HEK293T (cell line): ENCODE results near the gene OR10W1.

ENCODE experiments used
- CTCF ChIA-PET: fragments of 350-600 bp; formaldehyde crosslinking; extraction: SDS; loops from one replicate; lab custom pipeline; 2021; ENCODE audit warnings: antibody characterized with exemption, inconsistent platforms; lab: Yijun Ruan, JAX
- POLR2A ChIA-PET: fragments of 350-600 bp; formaldehyde crosslinking; extraction: SDS; loops from one replicate; lab custom pipeline; 2020; ENCODE audit warnings: antibody characterized with exemption, inconsistent platforms; lab: Yijun Ruan, JAX
- DNase-seq: peaks from one replicate; pipeline ENCODE4 v3.0.0; 2012; ENCODE audit warnings: mixed read lengths; ENCODE audit errors: extremely low spot score
- ARNT ChIP-seq: fragments of 450-650 bp; IDR thresholded peaks from 2 replicates; pipeline ENCODE4 v1.6.1; 2017; ENCODE audit warnings: mild to moderate bottlenecking
- BHLHE40 ChIP-seq: fragments of 450-650 bp; IDR thresholded peaks from 2 replicates; pipeline ENCODE4 v1.6.1; 2016; ENCODE audit warnings: mild to moderate bottlenecking, moderate library complexity, borderline replicate concordance
- CTBP1 ChIP-seq: fragments of 450-650 bp; IDR thresholded peaks from 2 replicates; pipeline ENCODE4 v1.6.1; 2016; ENCODE audit warnings: borderline replicate concordance
- ELF4 ChIP-seq: fragments of 450-650 bp; IDR thresholded peaks from 2 replicates; pipeline ENCODE4 v1.6.1; 2017; ENCODE audit warnings: antibody characterized with exemption
- FOXA1 ChIP-seq: fragments of 450-650 bp; IDR thresholded peaks from 2 replicates; pipeline ENCODE4 v1.6.1; 2016; ENCODE audit warnings: mild to moderate bottlenecking
- FOXK2 ChIP-seq: fragments of 450-650 bp; IDR thresholded peaks from 2 replicates; pipeline ENCODE4 v1.6.1; 2016; ENCODE audit warnings: mild to moderate bottlenecking
- FOXM1 ChIP-seq: fragments of 450-650 bp; IDR thresholded peaks from 2 replicates; pipeline ENCODE4 v1.6.1; 2017; ENCODE audit warnings: mild to moderate bottlenecking, borderline replicate concordance
- HDGF ChIP-seq: fragments of 450-650 bp; IDR thresholded peaks from 2 replicates; pipeline ENCODE4 v1.6.1; 2017; ENCODE audit warnings: antibody characterized with exemption, borderline replicate concordance
- L3MBTL2 ChIP-seq: fragments of 450-650 bp; conservative IDR thresholded peaks from 2 replicates; pipeline ENCODE4 v1.6.1; 2016; ENCODE audit warnings: mild to moderate bottlenecking
- LEF1 ChIP-seq: fragments of 450-650 bp; IDR thresholded peaks from 2 replicates; pipeline ENCODE4 v1.6.1; 2017; ENCODE audit warnings: mild to moderate bottlenecking, borderline replicate concordance
- NFRKB ChIP-seq: fragments of 450-650 bp; IDR thresholded peaks from 2 replicates; pipeline ENCODE4 v1.6.1; 2016; ENCODE audit warnings: mild to moderate bottlenecking, moderate library complexity
- SP1 ChIP-seq: fragments of 450-650 bp; IDR thresholded peaks from 2 replicates; pipeline ENCODE4 v1.6.1; 2017
- SUZ12 ChIP-seq: fragments of 450-650 bp; IDR thresholded peaks from 2 replicates; pipeline ENCODE4 v1.6.1; 2016; ENCODE audit warnings: mild to moderate bottlenecking
- TARDBP ChIP-seq: fragments of 450-650 bp; IDR thresholded peaks from 2 replicates; pipeline ENCODE4 v1.6.1; 2016
- ZNF384 ChIP-seq: fragments of 450-650 bp; IDR thresholded peaks from 2 replicates; pipeline ENCODE4 v1.6.1; 2016
- TF ChIP-seq, protein P1 (sequence below): fragments of 450-650 bp; IDR thresholded peaks from 2 replicates; pipeline ENCODE4 v1.6.1; 2016

OR10W1 gene

DNA sequence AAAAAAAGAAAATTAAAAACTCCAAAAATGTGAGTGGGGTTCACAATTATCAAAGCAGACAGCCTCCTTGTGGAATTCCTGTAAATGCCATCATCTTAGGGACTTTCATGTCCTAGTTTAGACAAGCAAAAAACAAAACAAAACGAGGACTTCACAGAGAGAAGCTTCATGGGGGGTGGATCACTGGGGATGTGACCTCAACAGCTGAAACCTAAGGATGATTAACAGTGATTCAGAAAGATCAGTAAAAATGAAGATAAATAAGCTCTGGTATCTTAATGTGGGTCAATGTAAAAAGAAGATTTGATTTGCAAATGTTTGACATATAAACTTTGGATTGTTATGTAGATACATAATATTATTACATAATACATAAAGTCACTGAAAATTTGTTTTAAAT is 8.1 kb upstream of the OR10W1 start:
- POLR2A ChIA-PET = no interaction called here
- CTCF ChIA-PET = no interaction called here
- no peak for TF ChIP-seq FOXM1
- TF ChIP-seq, protein P1, sequence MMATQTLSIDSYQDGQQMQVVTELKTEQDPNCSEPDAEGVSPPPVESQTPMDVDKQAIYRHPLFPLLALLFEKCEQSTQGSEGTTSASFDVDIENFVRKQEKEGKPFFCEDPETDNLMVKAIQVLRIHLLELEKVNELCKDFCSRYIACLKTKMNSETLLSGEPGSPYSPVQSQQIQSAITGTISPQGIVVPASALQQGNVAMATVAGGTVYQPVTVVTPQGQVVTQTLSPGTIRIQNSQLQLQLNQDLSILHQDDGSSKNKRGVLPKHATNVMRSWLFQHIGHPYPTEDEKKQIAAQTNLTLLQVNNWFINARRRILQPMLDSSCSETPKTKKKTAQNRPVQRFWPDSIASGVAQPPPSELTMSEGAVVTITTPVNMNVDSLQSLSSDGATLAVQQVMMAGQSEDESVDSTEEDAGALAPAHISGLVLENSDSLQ = no peak
- no peak for TF ChIP-seq SP1
- TF ChIP-seq CTBP1 = no peak
- TF ChIP-seq FOXA1 = no peak
- TF ChIP-seq ELF4 = no peak
- no peak for TF ChIP-seq SUZ12
- no peak for TF ChIP-seq BHLHE40
- TF ChIP-seq L3MBTL2 = no peak
- no peak for TF ChIP-seq FOXK2
- TF ChIP-seq ZNF384 = no peak
- TF ChIP-seq NFRKB = no peak
- no peak for TF ChIP-seq HDGF
- TF ChIP-seq LEF1 = no peak
- no peak for TF ChIP-seq ARNT
- TF ChIP-seq TARDBP = no peak
- DNase-seq = no peak

DNA sequence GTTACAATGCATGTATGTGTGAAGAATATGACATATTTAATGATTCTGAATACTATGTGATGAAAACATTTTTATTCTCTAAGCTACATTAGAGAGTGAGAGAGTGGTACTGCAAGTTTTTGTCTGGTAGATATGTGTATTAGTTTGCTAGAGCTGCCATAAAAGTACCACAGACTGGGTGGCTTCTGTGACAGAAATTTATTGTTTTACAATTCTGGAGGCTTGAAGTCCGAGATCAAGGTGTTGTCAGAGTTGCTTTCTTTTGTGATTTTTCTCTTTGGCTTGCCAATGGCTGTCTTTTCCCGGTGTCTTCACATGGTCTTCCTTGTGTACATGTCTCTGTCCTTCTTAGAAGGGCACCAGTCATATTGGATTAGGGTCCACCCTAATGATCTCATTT is 6.9 kb upstream of the OR10W1 start:
- CTCF ChIA-PET = no interaction called here
- POLR2A ChIA-PET = no interaction called here
- no peak for TF ChIP-seq TARDBP
- TF ChIP-seq FOXM1 = no peak
- TF ChIP-seq, protein P1 = no peak
- no peak for TF ChIP-seq CTBP1
- no peak for TF ChIP-seq L3MBTL2
- no peak for TF ChIP-seq FOXK2
- TF ChIP-seq ARNT = no peak
- no peak for DNase-seq

DNA sequence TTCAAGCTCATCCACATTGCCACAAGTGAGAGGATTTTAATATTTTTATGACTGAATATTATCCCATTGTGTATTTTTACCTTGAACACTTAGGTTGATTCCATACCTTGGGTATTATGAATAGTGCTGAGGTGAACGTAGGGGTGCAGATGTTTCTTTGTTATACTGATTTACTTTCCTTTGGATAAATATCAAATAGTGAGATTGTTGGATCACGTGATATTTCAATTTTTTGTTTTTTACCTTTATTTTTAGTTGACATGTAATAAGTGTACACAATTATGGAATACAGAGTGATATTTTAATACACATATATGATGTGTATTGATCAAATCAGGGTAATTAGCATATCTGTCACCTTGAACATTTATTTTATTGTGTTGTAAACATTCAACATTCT is 8.1 kb downstream of the OR10W1 start:
- TF ChIP-seq ELF4 (no peak), L3MBTL2 (no peak), HDGF (no peak), BHLHE40 (no peak)
- POLR2A ChIA-PET = no interaction called here
- DNase-seq = no peak
- CTCF ChIA-PET = no interaction called here

DNA sequence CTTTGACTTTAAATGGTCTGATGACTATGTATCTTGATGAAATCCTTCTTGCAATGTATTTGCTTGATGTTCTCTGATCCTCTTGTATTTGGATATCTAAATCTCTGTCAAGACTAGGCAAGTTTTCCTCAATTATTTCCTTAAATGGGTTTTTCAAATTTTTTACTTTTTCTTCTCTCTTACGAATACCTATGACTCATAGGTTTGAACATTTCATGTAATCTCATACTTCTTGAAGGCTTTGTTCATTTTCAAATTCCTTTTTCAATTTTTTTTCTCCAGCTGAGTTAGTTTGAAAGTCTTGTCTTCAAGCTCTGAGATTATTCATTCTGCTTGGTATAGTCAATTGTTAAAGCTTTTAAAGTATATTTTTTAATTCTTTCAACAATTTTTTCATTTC is 13.1 kb downstream of the OR10W1 start:
- ChIA-PET CTCF (no interaction called here), POLR2A (no interaction called here)
- DNase-seq = no peak
- TF ChIP-seq TARDBP (no peak), L3MBTL2 (no peak), ZNF384 (no peak), ELF4 (no peak)
- TF ChIP-seq, protein P1 = no peak

DNA sequence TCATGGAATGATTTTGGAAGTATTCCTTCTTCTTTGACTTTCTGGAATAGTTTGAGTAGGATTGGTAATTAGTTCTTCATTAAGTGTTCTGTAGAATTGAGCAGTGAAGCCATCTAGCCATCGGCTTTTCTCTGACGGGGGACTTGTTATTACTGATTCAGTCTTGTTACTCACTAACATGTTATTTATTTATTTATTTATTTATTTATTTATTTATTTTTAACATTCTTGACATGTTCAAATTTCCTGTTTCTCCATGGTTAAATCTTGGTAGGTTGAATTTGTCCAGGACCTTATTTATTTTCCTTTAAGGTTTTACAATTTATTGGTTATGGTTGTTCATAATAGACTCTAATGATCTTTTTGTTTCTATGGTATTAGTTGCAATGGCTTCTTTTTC is 24.1 kb downstream of the OR10W1 start:
- DNase-seq = no peak
- CTCF ChIA-PET = no interaction called here
- TF ChIP-seq SP1 = no peak
- no peak for TF ChIP-seq FOXM1
- TF ChIP-seq TARDBP = no peak
- no peak for TF ChIP-seq HDGF
- no peak for TF ChIP-seq FOXK2
- no peak for TF ChIP-seq LEF1
- no peak for TF ChIP-seq ELF4
- no peak for TF ChIP-seq CTBP1
- no peak for TF ChIP-seq NFRKB
- no peak for TF ChIP-seq FOXA1
- POLR2A ChIA-PET = no interaction called here

DNA sequence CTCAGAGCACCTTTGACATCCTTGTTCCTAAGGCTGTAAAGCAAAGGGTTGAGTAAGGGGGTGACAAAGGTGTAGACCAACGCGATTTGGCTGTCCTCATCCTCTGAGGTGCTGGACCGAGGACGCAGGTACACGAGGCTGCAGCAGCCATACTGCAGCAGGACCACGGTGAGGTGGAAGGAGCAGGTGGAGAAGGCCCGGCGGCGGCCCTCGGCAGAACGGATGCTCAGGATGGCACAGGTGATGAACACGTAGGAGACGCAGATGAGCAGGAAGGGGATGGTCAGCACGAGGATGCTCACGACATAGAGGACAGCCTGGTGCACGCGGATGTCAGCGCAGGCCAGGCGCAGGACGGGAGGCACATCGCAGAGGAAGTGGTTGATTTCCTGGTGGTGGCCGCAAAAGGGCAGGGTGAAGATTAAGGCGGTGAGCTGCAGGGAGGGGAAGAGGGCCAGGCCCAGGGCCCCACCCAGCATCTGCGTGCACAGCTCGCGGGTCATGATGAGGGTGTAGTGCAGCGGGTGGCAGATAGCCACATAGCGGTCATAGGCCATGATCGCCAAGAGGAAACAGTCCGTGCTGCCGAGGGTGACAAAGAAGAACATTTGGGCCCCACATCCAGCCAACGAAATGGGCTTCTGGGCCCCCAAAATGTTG is 40.0 kb downstream of the OR10W1 start:
- no peak for DNase-seq
- ChIA-PET CTCF (no interaction called here), POLR2A (no interaction called here)
- TF ChIP-seq FOXM1 (no peak), SP1 (no peak), CTBP1 (no peak), L3MBTL2 (no peak)

DNA sequence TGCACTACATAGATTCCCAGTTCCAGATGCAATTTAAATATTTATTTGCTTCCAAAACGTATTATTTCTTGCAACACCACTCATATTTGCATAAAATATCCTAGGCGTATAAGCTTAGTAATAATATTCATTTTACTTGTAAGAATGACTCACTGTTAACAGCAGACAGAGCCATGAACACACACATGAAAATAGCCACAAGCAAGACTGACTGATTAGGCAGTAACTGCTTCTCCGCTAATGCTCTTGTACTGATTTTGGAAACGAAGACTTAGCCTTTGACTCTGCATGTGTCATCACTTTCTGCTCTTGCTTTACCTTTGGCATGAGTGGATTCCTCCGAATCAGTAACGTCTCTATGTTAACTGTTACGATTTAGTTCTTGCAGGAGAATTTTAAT is 45.3 kb downstream of the OR10W1 start:
- no peak for TF ChIP-seq NFRKB
- no peak for TF ChIP-seq SUZ12
- no peak for TF ChIP-seq HDGF
- TF ChIP-seq LEF1 = no peak
- no peak for TF ChIP-seq BHLHE40
- no peak for TF ChIP-seq SP1
- no peak for TF ChIP-seq FOXM1
- no peak for TF ChIP-seq CTBP1
- no peak for TF ChIP-seq ELF4
- TF ChIP-seq ZNF384 = no peak
- no peak for TF ChIP-seq L3MBTL2
- TF ChIP-seq ARNT = no peak
- TF ChIP-seq, protein P1 = no peak
- no peak for DNase-seq
- CTCF ChIA-PET = no interaction called here
- POLR2A ChIA-PET = no interaction called here
